GM12891 (cell line): Measurements from ENCODE around the gene PLOD1.

Experiments used
- PAX5 ChIP-seq: IDR thresholded peaks from 2 replicates; pipeline ENCODE4 v1.6.1; 2011; ENCODE audit warnings: low read length, moderate library complexity, mild to moderate bottlenecking; ENCODE audit not compliant: insufficient read depth, severe bottlenecking
- POLR2A ChIP-seq: IDR thresholded peaks from 2 replicates; pipeline ENCODE4 v1.6.1; 2011; ENCODE audit warnings: low read depth, low read length, control low read depth
- SPI1 ChIP-seq: IDR thresholded peaks from 2 replicates; pipeline ENCODE4 v1.6.1; 2011; ENCODE audit warnings: low read depth, low read length, control low read depth
- TAF1 ChIP-seq: IDR thresholded peaks from 2 replicates; pipeline ENCODE4 v1.6.1; 2011; ENCODE audit warnings: low read depth, low read length, control low read depth

DNA sequence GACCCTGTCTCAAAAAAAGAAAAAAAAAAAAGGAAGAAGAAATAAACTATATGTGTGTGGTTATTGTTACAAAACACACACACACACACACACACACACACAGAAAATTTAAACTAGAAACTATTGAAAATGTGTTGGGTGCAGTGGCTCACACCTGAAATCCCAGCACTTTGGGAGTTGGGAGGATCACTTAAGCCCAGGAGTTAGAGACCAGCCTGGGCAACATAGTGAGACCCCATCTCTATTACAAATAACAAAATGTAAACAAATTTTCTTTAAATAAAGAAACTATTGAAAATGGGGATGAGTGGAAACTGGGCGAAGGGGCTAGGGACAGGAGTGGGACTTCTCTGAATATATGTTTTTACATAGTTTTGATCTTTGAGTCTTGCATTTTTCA, 31.3 kb upstream of the PLOD1 start:
- TF ChIP-seq POLR2A (no peak), TAF1 (no peak), SPI1 (no peak), PAX5 (no peak)
